Spleen (tissue), 11 donors: ENCODE data around the gene TNFSF11. TPM values are rescaled to one million over a fixed set of nuclear protein-coding genes. Genes with fewer than 3 reads are reported as not detected.
A peak's percentile ranks its signal among the peaks of the same experiment; 100 is the strongest.

Experiments used
- DNase-seq: peaks from one replicate; pipeline ENCODE4 v3.0.0-alpha.2; 2020
- H3K27ac ChIP-seq, 8 donors: fragments of 200-600 bp; sonication (generic) in 7 of 8; 1 replicate in 4 of 8; 2 replicates in 4 of 8; pipeline versions ENCODE4 v1.5.0 to v1.8.0; 2016 to 2021; ENCODE audit warnings: inconsistent platforms in 4 of 8, mild to moderate bottlenecking in 4 of 8, moderate library complexity in 1 of 8
- H3K27me3 ChIP-seq, 7 donors: fragments of 200-600 bp; sonication (generic) in 6 of 7; replicated peaks in 1 of 7; 1 replicate in 4 of 7; 2 replicates in 3 of 7; pipeline versions ENCODE4 v1.5.0 to v1.8.0; 2016 to 2021; ENCODE audit warnings: inconsistent platforms in 3 of 7, mild to moderate bottlenecking in 1 of 7
- H3K36me3 ChIP-seq, 6 donors: fragments of 200-600 bp; sonication (generic) in 5 of 6; 1 replicate in 4 of 6; 2 replicates in 2 of 6; pipeline versions ENCODE4 v1.5.0 to v1.8.0; 2016 to 2021; ENCODE audit warnings: inconsistent platforms in 2 of 6
- H3K4me1 ChIP-seq, 6 donors: fragments of 200-600 bp; sonication (generic) in 5 of 6; 1 replicate in 3 of 6; 2 replicates in 3 of 6; pipeline versions ENCODE4 v1.5.0 to v1.8.0; 2016 to 2021; ENCODE audit warnings: inconsistent platforms in 3 of 6
- H3K4me3 ChIP-seq, 8 donors: fragments of 200-600 bp; sonication (generic) in 7 of 8; 1 replicate in 4 of 8; 2 replicates in 4 of 8; pipeline versions ENCODE4 v1.5.0 to v1.8.0; 2016 to 2021; ENCODE audit warnings: inconsistent platforms in 4 of 8, mild to moderate bottlenecking in 4 of 8, moderate library complexity in 2 of 8
- H3K9me3 ChIP-seq, 8 donors: fragments of 200-600 bp; sonication (generic) in 7 of 8; 1 replicate in 4 of 8; 2 replicates in 4 of 8; pipeline versions ENCODE4 v1.5.0 to v1.8.0; 2016 to 2021; ENCODE audit warnings: inconsistent platforms in 4 of 8
- CTCF ChIP-seq, 11 experiments: fragments of 200-600 bp in 7 of 11; fragments of 450-650 bp in 4 of 11; sonication (generic) in 4 of 11; IDR thresholded peaks in 8 of 11; conservative IDR thresholded peaks in 3 of 11; 1 replicate in 7 of 11; 2 replicates in 4 of 11; pipeline versions ENCODE4 v1.4.0 to v1.8.0; 2016 to 2021; ENCODE audit warnings: antibody characterized with exemption in 11 of 11, inconsistent platforms in 4 of 11, mild to moderate bottlenecking in 1 of 11
- POLR2A ChIP-seq, 3 donors: fragments of 450-650 bp; IDR thresholded peaks; one replicate each; pipeline ENCODE4 v1.5.1; 2017; ENCODE audit warnings: antibody characterized with exemption in 3 of 3, mild to moderate bottlenecking in 1 of 3
- POLR2AphosphoS5 ChIP-seq, 3 donors: sonication (generic); formaldehyde crosslinking; IDR thresholded peaks; one replicate each; pipeline ENCODE4 v1.5.1; 2017; ENCODE audit warnings: antibody characterized with exemption in 3 of 3
- WGBS, 5 donors: extraction: QIAGEN DNeasy Blood & Tissue Kit in 3 of 5; methylation state at CpG; one replicate each; pipeline versions ENCODE4 v1.1.5 to v1.1.7; 2013 to 2018; 5-methylcytosine and 5-hydroxymethylcytosine counted together
- intact Hi-C: fragments of 100-400 bp; cut with DNase I; formaldehyde crosslinking; loops from one replicate; pipeline ENCODE4 v1.15.0; 2023; ENCODE audit warnings: low total_unique reads
- polyA plus RNA-seq, 3 donors: library from polyadenylated mRNA; stranded (reverse); fragments of 200-250 nt; gene quantifications; one replicate each; pipeline ENCODE4 v1.2.1, GENCODE V29; 2013
- total RNA-seq, 7 donors: library from RNA; depleted of rRNA in 3 of 7; stranded (reverse); fragments of >200 nt in 3 of 7; fragmentation: NEBNext Ultra II Directional in 4 of 7; extraction: Animal tissue kit (Norgen Biotek cat#: 25700) in 4 of 7; gene quantifications; one replicate each; pipeline versions ENCODE4 v1.1.0 to v1.2.1, GENCODE V29; 2016 to 2021
- donor health status: healthy with polysubstance abuse.
- donor health status: DM: no; HTN: no; CAD: no; lungs with moderate emphysema.
- donor health status: DM: no; HTN: no; CAD: no.
- donor health status: Bipolar disorder and iron deficiency.
- donor health status: healthy.
- donor health status: DM: no; HTN: no; CAD: no.
- donor health status: DM: yes; HTN: yes; CAD: no.

Gene TNFSF11
- total and polyA plus RNA-seq, 10 donors, result 0.32 to 1.4 (median 0.61) TPM; not detected in 1

- no peak for DNase-seq
- Histone ChIP-seq H3K36me3 (no peaks in the 10 kb centered on the region), H3K27ac (no peak overlapping the region), H3K4me1 (peaks cover 0 to 12% (median 4%) of the 10 kb centered on the region in 6 donors), H3K27me3 (no peaks in the 10 kb centered on the region), H3K9me3 (no peaks in the 10 kb centered on the region), H3K4me3 (no peak overlapping the region)
- intact Hi-C loops, result no loop called here
- TF ChIP-seq POLR2AphosphoS5 (IDR thresholded peaks at IDR 0.05), result no peak
- TF ChIP-seq CTCF (IDR thresholded peaks at IDR 0.05 in 8 of 11, conservative IDR thresholded peaks at IDR 0.05 in 3 of 11), result no peak
- TF ChIP-seq POLR2A (IDR thresholded peaks at IDR 0.05), result no peak
- WGBS, 5 donors, result 85 to 90% (median 89%) methylated on average over 3 of the region's 3 CpGs
Measured at GRCh38 chr13:42545842-42546241, 28.1 kb upstream of the TNFSF11 start.

- Histone ChIP-seq H3K9me3 (no peaks in the 10 kb centered on the region), H3K27me3 (no peaks in the 10 kb centered on the region), H3K27ac (no peak overlapping the region), H3K4me3 (no peak overlapping the region), H3K4me1 (peaks cover 0 to 12% (median 4%) of the 10 kb centered on the region in 6 donors), H3K36me3 (no peaks in the 10 kb centered on the region)
- WGBS, 5 donors, result 83 to 100% (median 90%) methylated on average over 1 of the region's 1 CpG
- no peak for TF ChIP-seq POLR2A (IDR thresholded peaks at IDR 0.05)
- no peak for TF ChIP-seq POLR2AphosphoS5 (IDR thresholded peaks at IDR 0.05)
- no peak for TF ChIP-seq CTCF (IDR thresholded peaks at IDR 0.05 in 8 of 11, conservative IDR thresholded peaks at IDR 0.05 in 3 of 11)
- DNase-seq, result no peak
- intact Hi-C loops, result no loop called here
Measured at GRCh38 chr13:42547612-42548011, 26.3 kb upstream of the TNFSF11 start.

- intact Hi-C loops, result no loop called here
- Histone ChIP-seq H3K36me3 (no peaks in the 10 kb centered on the region), H3K27ac (no peak overlapping the region), H3K9me3 (no peaks in the 10 kb centered on the region), H3K4me3 (no peak overlapping the region), H3K4me1 (peaks cover 0 to 12% (median 4%) of the 10 kb centered on the region in 6 donors), H3K27me3 (no peaks in the 10 kb centered on the region)
- no peak for DNase-seq
- 39 to 52% (median 45%) methylated on average over 10 of the region's 10 CpGs for WGBS, 5 donors
- no peak for TF ChIP-seq POLR2A (IDR thresholded peaks at IDR 0.05)
- TF ChIP-seq POLR2AphosphoS5 (IDR thresholded peaks at IDR 0.05), result peak in 1 of 3 donors; percentile 10
Measured at GRCh38 chr13:42548731-42549551, 25.0 kb upstream of the TNFSF11 start.

GRCh38 chr13:42549552-42549936 is 24.4 kb upstream of the TNFSF11 start:
- TF ChIP-seq POLR2A (IDR thresholded peaks at IDR 0.05) (no peak), CTCF (IDR thresholded peaks at IDR 0.05 in 8 of 11, conservative IDR thresholded peaks at IDR 0.05 in 3 of 11) (no peak), POLR2AphosphoS5 (IDR thresholded peaks at IDR 0.05) (no peak)
- intact Hi-C loops, result no loop called here
- no peak for DNase-seq
- Histone ChIP-seq H3K36me3 (no peaks in the 10 kb centered on the region), H3K4me3 (no peak overlapping the region), H3K27me3 (no peaks in the 10 kb centered on the region), H3K4me1 (peaks cover 0 to 12% (median 4%) of the 10 kb centered on the region in 6 donors), H3K27ac (no peak overlapping the region), H3K9me3 (no peaks in the 10 kb centered on the region)
- WGBS, 5 donors, result 58 to 82% (median 72%) methylated on average over 4 of the region's 4 CpGs
